HFF-Myc (cell line): ENCODE data around the gene MBD3L1.

ENCODE experiments used
- DNase-seq: peaks from one replicate; pipeline ENCODE4 v3.0.0-alpha.2; 2011; ENCODE audit warnings: low read depth; ENCODE audit errors: extremely low read depth
- H3K4me3 ChIP-seq: replicated peaks from 2 replicates; pipeline ENCODE4 v1.5.1; 2011; ENCODE audit warnings: low read depth, mild to moderate bottlenecking, control low read depth, low read length
- TF ChIP-seq, protein P1 (sequence below): IDR thresholded peaks from 2 replicates; pipeline ENCODE4 v1.5.1; 2012; ENCODE audit warnings: mild to moderate bottlenecking, low read depth, low read length, control low read depth; ENCODE audit errors: missing control alignments

MBD3L1 gene

DNA sequence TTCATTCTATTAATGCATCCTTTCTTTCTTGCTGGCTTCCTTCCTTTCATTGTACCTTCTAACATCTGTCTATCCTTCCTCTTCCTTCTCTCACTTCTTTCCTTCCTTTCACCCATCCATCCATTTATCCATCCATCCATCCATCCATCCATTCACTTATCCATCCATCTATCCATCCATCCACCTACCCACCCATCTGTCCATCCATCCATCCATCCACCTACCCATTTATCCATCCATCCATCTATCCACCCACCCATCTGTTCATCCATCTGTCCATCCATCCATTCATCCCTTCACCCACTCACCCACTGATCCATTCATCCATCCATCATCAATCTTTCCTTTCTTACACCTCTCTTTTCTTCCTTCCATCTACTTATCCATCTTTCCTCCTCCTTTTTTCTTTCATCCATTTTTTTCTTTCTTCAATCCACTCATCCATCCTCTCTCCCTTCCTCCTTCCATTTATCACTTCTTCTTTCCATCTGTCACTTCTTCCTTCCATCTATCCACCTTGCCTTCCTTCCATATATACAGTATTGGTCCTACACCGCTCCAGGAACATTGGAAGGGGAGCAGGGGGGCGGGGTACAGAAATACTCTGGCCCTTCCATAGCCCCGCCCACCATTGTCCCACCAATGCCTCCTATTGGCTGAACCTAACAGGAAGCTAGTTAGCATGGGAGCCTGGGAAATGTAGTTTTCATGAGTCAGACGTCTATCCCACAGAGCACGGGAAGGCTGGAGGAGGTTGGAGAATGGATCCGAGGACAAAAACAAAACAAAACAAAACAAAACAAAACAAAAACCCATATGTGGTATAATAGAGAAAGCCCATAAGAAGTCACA lies 45.9 kb downstream of the MBD3L1 start:
- no peak overlapping the region for H3K4me3 ChIP-seq
- TF ChIP-seq, protein P1, sequence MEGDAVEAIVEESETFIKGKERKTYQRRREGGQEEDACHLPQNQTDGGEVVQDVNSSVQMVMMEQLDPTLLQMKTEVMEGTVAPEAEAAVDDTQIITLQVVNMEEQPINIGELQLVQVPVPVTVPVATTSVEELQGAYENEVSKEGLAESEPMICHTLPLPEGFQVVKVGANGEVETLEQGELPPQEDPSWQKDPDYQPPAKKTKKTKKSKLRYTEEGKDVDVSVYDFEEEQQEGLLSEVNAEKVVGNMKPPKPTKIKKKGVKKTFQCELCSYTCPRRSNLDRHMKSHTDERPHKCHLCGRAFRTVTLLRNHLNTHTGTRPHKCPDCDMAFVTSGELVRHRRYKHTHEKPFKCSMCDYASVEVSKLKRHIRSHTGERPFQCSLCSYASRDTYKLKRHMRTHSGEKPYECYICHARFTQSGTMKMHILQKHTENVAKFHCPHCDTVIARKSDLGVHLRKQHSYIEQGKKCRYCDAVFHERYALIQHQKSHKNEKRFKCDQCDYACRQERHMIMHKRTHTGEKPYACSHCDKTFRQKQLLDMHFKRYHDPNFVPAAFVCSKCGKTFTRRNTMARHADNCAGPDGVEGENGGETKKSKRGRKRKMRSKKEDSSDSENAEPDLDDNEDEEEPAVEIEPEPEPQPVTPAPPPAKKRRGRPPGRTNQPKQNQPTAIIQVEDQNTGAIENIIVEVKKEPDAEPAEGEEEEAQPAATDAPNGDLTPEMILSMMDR = no peak
- no peak for DNase-seq

DNA sequence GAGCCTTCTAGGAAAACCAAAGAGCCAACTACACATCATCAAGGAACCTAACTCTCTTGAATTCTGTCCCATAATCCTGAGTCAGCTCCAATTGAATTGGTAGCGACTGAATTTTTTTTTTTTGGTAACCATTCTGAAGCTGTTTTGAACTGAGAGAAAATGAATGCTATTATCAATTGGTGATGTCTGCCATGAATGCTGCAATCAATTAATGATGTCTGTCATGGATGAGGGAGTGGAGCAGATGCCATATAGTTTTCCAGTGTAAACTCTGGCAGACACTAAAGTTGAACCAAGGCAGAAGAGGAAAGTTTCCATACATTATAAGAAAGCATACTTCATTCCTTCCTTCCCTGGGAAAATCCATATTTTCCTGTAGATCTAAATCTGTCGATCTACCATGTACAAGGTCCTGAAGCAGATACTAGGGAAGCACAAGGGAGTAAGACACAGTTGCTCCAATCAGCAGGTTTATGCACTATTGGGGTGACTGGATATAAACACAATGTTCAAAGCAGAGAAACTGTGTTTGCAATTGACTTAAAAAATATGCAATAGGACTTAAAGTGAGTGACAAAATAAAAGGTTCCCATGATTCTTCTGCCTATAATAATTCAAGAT lies 48.8 kb downstream of the MBD3L1 start:
- TF ChIP-seq, protein P1 = no peak
- DNase-seq = no peak
- no peak overlapping the region for H3K4me3 ChIP-seq

DNA sequence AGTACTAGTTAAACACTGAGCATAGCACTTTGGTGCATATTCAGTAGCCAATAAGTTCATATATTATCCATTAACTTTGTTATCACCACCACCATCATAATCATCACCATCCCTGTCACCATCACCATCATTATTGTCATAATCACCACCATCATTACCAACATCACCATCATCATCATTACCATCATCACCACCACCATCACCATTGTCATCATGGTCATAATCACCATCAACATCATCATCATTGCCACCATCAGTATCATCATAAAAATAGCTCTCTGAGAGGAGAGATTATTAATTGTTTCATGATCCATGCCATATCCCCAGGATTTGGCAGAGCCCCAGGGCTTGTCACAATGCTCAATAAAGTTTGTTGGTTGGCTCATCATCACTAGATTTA lies 49.3 kb downstream of the MBD3L1 start:
- TF ChIP-seq, protein P1 = no peak
- no peak overlapping the region for H3K4me3 ChIP-seq
- no peak for DNase-seq

DNA sequence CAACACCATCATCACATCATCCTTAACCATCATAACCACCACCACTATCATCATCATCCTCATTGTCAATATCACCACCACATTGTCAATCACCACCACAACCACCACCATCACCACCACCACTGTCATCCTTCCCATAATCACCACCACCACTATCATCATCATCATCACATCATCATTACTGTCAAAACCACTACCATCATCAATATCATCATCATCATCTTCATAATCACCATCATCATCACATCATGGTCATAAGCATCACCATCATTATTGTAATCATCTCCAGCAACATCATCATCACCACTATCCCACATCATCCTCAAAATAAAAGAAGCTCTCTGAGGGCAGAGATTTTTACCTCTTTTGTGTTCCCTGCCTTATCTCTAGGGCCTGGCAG lies 52.2 kb downstream of the MBD3L1 start:
- DNase-seq = no peak
- TF ChIP-seq, protein P1 = no peak
- no peak overlapping the region for H3K4me3 ChIP-seq

DNA sequence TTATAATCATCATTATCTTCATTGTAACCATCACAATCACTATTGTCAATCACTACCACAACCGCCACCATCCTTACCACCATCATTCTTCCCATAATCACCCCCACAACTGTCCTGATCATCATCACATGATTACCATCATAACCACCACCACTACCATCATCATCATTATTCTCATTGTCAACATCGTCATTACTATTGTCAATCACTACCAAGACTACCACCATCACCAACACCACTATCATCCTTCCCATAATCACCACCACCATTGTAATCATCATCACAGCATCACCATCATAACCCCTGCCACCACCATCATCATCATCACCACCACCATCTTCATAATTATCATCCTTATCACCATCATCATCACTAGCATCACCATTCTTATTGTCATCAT lies 55.2 kb downstream of the MBD3L1 start:
- DNase-seq = no peak
- H3K4me3 ChIP-seq = no peak overlapping the region
- TF ChIP-seq, protein P1 = no peak

DNA sequence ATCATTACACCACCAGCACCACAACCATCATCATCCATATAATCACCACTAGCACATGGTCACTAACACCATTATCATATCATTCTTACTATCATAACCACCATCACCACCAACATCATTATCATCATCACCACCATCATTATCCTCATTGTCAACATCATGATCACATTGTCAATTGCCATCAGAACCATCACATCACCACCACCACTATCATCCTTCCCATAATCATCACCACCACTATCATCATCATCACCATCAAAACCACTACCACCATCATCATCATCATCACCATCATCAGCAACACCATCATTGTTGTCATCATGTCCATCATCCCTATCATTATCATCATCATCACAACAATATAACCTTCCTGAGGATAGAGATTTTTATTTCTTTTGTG lies 58.1 kb downstream of the MBD3L1 start:
- no peak for DNase-seq
- TF ChIP-seq, protein P1 = no peak
- H3K4me3 ChIP-seq = no peak overlapping the region
